DMS79 treated with DMSO at 0.1 percent for 48 hours (cell line): ENCODE results near the gene DEPDC7.

ENCODE experiments used
- DNase-seq: peaks from one replicate; lab custom pipeline; 2025; lab: John Stamatoyannopoulos, UW

DEPDC7 gene

GRCh38 chr11:33060271-33060670 lies 44.6 kb downstream of the DEPDC7 start:
- no peak for DNase-seq

DNA sequence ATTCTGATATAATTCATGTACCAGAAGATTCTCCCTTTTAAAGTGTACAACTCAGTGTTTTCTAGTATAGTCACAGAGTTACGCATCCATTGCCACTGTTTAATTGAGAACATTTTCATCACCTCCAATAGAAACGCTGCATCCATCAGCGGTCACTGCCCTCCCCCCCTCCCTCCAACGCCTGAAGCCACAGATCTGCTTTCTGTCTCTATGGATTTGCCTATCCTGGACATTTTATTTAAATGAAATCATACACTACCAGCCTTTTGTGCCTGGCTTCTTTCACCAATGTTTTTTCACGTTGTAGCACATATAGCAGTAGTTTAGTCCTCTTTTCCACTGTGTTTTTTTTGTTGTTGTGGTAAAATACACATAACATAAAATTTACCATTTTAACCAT lies 46.5 kb downstream of the DEPDC7 start:
- no peak for DNase-seq

GRCh38 chr11:33063326-33063881 lies 47.7 kb downstream of the DEPDC7 start:
- DNase-seq = no peak

GRCh38 chr11:33064033-33064825 lies 48.6 kb downstream of the DEPDC7 start:
- no peak for DNase-seq

DNA sequence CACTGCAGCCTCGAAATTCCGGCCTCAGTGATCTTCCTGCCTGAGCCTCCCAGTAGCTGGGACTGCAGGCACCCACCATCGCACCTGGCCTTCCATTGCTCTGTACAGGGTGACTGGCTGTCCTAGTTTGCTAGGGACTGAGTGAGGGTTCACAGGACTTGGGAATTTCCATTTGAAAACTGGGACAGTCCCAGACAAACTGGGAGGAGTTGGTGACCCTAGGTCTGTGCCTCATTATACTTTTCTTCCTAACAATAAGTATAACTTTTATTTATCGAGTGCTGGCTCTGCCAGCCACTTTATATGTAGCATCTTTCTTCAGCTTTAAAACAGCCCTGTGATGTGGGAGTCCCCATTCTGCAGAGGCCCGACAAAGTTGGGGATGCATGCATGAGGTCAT lies 49.2 kb downstream of the DEPDC7 start:
- DNase-seq = no peak

DNA sequence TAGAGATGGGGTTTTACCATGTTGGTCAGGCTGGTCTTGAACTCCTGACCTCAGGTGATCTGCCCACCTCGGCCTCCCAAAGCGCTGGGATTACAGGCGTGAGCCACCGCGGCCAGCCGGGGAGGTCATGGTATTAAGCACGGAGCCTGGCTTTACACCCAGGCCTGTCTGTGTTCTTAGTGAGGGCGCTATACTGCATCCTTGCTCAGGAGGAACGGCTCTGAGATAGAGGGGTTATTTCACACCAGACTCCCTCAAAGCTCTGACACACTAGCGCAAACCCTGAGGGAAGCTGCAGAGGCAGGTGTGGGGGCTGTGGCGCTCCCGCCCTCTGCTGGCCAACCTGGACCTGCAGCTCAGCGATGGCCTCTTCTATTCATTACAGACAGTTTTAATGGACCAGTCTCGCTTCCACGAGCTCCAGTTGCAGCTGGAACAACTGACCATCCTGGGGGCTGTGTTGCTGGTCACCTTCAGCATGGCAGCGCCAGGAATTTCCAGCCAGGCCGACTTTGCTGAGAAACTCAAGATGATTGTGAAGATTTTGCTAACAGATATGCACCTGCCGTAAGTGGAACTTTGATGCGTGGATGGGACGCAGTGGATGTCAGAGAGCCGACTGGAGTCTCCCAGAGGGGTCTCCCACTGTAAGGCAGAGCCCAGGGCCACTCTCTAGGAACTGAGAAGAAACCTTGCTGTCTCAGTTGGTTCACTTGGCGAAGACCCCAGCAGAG lies 49.9 kb downstream of the DEPDC7 start:
- peak; percentile 25 for DNase-seq

- DNase-seq = no peak
Measured at GRCh38 chr11:33067294-33067693, 51.6 kb downstream of the DEPDC7 start.

- no peak for DNase-seq
Measured at GRCh38 chr11:33068611-33069340, 53.1 kb downstream of the DEPDC7 start.

DNA sequence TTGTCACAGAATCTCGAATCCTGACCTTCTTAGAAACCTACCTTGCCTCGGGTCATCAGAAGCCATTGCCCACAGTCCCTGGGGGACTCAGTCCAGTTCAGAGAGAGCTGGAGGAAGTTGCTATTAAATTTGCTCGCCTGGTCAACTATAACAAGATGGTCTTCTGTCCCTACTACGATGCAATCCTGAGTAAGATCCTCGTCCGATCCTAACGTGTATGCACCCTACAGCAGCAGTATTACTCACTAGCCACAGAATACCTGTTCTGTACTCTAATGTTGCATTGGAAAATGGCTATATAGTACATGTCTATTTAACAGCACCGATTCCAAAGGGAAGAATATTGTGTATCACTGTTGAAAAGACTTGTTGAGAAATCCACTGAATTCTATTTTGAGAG lies 56.8 kb downstream of the DEPDC7 start:
- no peak for DNase-seq
